Panc1 (cell line): ENCODE results near the gene TMED6. TPM values are rescaled to one million over a fixed set of nuclear protein-coding genes. Genes with fewer than 3 reads are reported as not detected.

Experiments used
- ATAC-seq: fragments of 200-7000 bp; cut with Tn5 transposase; 2 replicates; pipeline ENCODE4 v1.9.1; 2020; ENCODE audit warnings: mild to moderate bottlenecking, moderate library complexity
- BruUV-seq: library from RNA; stranded (reverse); fragments of 400-500 nt; replicated peaks from 2 replicates; lab custom pipeline; 2021; lab: Mats Ljungman, UMichigan
- CTCF ChIA-PET: fragments of 300-600 bp; sonication (Branson Sonifier 250); formaldehyde crosslinking; loops from one replicate; lab custom pipeline; 2022; ENCODE audit warnings: antibody characterized with exemption; lab: Charles Lee
- POLR2A ChIA-PET: fragments of 300-600 bp; sonication (Branson Sonifier 250); formaldehyde crosslinking; loops from one replicate; lab custom pipeline; 2022; ENCODE audit warnings: antibody characterized with exemption; lab: Charles Lee
- DNase-seq: peaks from one replicate; pipeline ENCODE4 v3.0.0-alpha.2; 2010; ENCODE audit warnings: low read depth, low spot score
- H3K27ac ChIP-seq: 2 replicates; pipeline ENCODE4 v1.5.1; 2011; ENCODE audit warnings: mild to moderate bottlenecking, low read length, inconsistent platforms
- H3K27me3 ChIP-seq: fragments of 200-500 bp; sonication (Bioruptor generic); 2 replicates; pipeline ENCODE4 v1.6.0; 2014; ENCODE audit warnings: low read length, inconsistent platforms; ENCODE audit not compliant: control insufficient read depth, insufficient read depth
- H3K36me3 ChIP-seq: fragments of 200-500 bp; sonication (Bioruptor generic); 2 replicates; pipeline ENCODE4 v1.5.1; 2014; ENCODE audit warnings: inconsistent platforms, mild to moderate bottlenecking, low read length, moderate library complexity; ENCODE audit not compliant: control insufficient read depth, insufficient read depth
- H3K4me1 ChIP-seq: 2 replicates; pipeline ENCODE4 v1.5.1; 2011; ENCODE audit warnings: inconsistent platforms, mild to moderate bottlenecking, low read length, moderate library complexity; ENCODE audit not compliant: control insufficient read depth, insufficient read depth
- H3K4me3 ChIP-seq, 2 experiments: 2 replicates each; pipeline ENCODE4 v1.5.1; 2011 to 2012; ENCODE audit warnings: low read depth in 2 of 2, low read length in 2 of 2, mild to moderate bottlenecking in 2 of 2, inconsistent platforms in 1 of 2, moderate library complexity in 1 of 2
- H3K9me3 ChIP-seq: fragments of 200-500 bp; sonication (Bioruptor generic); 2 replicates; pipeline ENCODE4 v1.5.1; 2014; ENCODE audit warnings: low read depth, mild to moderate bottlenecking, inconsistent platforms, low read length, moderate library complexity; ENCODE audit not compliant: control insufficient read depth, insufficient read depth
- POLR2AphosphoS5 ChIP-seq: IDR thresholded peaks from 2 replicates; pipeline ENCODE4 v1.6.1; 2012; ENCODE audit warnings: mild to moderate bottlenecking, low read depth, low read length, moderate library complexity
- SIN3A ChIP-seq: IDR thresholded peaks from 2 replicates; pipeline ENCODE4 v1.6.1; 2012; ENCODE audit warnings: low read depth, mild to moderate bottlenecking, low read length, moderate library complexity, borderline replicate concordance; ENCODE audit not compliant: insufficient read depth
- TCF7L2 ChIP-seq: IDR thresholded peaks from 2 replicates; pipeline ENCODE4 v1.6.1; 2011; ENCODE audit warnings: mild to moderate bottlenecking, low read depth, low read length, inconsistent platforms
- in situ Hi-C: cut with HindIII; loops from 2 replicates; pipeline ENCODE4 v1.10.0; 2016; ENCODE audit warnings: low sequenced_read_pairs, low pct_unique_long_range_greater_than_20kb
- intact Hi-C: fragments of 100-400 bp; cut with micrococcal nuclease; formaldehyde crosslinking; loops from one replicate; pipeline ENCODE4 v1.10.0; 2022; ENCODE audit not compliant: unreplicated experiment
- total RNA-seq: library from RNA; stranded (reverse); gene quantifications from one replicate; pipeline ENCODE4 v1.2.1, GENCODE V29; 2021; ENCODE audit not compliant: unreplicated experiment
- TF ChIP-seq, protein P1 (sequence below): fragments of 450-650 bp; IDR thresholded peaks from 2 replicates; pipeline ENCODE4 v1.5.1; 2017; ENCODE audit warnings: mild to moderate bottlenecking
- TF ChIP-seq, protein P2 (sequence below), 2 experiments: IDR thresholded peaks; 2 replicates each; pipeline ENCODE4 v1.6.1; 2011 to 2012; ENCODE audit warnings: low read depth in 2 of 2, control low read depth in 1 of 2, low read length in 1 of 2, mild to moderate bottlenecking in 1 of 2, moderate library complexity in 1 of 2; ENCODE audit not compliant: insufficient read depth in 1 of 2

The TMED6 gene
- total RNA-seq, 1 experiment from 2014 or later: 0.36 TPM

DNA sequence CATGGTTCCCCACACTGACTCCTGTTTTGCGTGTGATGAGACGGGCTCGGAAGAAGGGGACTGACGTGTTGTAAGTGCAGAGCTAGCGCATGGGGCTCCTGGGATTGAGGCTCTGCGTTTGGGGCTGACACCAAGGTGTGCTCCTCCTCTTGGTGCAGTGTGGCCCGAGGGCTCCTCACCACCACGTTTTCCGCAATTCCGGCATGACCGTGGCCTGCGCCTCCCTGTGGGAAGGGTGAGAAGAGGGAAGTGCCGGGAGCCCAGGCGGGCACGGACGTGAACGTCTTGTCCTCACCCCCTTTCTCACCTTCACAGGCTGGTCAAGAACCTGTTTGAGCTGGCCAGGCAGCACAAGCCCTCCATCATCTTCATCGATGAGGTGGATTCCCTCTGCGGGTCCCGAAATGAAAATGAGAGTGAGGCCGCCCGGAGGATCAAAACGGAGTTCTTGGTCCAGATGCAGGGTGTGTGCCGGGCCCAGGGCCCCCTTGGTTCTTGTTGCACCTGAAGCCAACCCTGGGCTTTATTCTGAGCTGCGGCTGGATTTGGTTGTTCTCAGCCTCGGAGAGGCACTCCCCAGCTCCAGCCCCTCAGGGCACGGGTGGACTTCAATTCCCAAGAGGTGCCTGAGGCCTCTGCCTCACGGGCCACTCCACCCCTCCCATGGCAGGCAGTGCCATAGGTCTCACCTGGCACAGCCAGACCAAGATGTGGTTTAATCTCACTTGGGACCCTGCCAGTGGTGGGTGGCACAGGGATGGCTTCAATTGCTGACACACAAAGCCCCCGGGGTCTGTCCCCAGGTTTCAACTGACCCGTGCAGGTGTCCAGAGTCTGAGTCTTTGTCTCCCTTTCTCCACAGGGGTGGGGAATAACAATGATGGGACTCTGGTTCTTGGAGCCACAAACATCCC, 31.5 kb downstream of the TMED6 start:
- POLR2A ChIA-PET: no interaction called here
- no peaks in the 10 kb centered on the region; the same call in 1 of the 2 replicates for H3K36me3 ChIP-seq

DNA sequence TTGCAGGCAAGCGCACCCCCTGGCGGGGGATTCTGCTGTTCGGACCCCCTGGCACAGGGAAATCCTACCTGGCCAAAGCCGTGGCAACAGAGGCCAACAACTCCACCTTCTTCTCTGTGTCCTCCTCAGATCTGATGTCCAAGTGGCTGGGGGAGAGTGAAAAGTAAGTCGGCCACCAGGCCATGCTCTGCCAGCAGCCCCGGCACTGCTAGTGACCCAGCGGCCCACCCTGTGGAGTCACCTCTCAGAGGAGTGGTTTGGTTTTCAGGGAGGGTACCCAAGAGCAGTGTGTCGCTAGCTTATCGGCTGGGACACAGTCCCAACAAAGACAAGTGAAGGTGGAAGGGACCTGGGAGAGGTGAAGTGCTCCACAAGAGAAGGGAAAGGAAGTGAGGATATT, 32.2 kb downstream of the TMED6 start:
- ATAC-seq: no peak
- no peak for DNase-seq
- POLR2A ChIA-PET: no interaction called here
- Histone ChIP-seq H3K27me3 (no peaks in the 10 kb centered on the region), H3K4me3 (no peak overlapping the region), H3K9me3 (no peaks in the 10 kb centered on the region), H3K4me1 (peaks cover 5% of the 10 kb centered on the region), H3K27ac (no peak overlapping the region), H3K36me3 (no peaks in the 10 kb centered on the region; the same call in none of the 2 replicates)
- in situ Hi-C loops: no loop called here
- CTCF ChIA-PET: no interaction called here
- no peak for TF ChIP-seq SIN3A
- TF ChIP-seq POLR2AphosphoS5: no peak
- TF ChIP-seq TCF7L2: no peak
- TF ChIP-seq, protein P1, sequence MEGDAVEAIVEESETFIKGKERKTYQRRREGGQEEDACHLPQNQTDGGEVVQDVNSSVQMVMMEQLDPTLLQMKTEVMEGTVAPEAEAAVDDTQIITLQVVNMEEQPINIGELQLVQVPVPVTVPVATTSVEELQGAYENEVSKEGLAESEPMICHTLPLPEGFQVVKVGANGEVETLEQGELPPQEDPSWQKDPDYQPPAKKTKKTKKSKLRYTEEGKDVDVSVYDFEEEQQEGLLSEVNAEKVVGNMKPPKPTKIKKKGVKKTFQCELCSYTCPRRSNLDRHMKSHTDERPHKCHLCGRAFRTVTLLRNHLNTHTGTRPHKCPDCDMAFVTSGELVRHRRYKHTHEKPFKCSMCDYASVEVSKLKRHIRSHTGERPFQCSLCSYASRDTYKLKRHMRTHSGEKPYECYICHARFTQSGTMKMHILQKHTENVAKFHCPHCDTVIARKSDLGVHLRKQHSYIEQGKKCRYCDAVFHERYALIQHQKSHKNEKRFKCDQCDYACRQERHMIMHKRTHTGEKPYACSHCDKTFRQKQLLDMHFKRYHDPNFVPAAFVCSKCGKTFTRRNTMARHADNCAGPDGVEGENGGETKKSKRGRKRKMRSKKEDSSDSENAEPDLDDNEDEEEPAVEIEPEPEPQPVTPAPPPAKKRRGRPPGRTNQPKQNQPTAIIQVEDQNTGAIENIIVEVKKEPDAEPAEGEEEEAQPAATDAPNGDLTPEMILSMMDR: no peak
- TF ChIP-seq, protein P2, sequence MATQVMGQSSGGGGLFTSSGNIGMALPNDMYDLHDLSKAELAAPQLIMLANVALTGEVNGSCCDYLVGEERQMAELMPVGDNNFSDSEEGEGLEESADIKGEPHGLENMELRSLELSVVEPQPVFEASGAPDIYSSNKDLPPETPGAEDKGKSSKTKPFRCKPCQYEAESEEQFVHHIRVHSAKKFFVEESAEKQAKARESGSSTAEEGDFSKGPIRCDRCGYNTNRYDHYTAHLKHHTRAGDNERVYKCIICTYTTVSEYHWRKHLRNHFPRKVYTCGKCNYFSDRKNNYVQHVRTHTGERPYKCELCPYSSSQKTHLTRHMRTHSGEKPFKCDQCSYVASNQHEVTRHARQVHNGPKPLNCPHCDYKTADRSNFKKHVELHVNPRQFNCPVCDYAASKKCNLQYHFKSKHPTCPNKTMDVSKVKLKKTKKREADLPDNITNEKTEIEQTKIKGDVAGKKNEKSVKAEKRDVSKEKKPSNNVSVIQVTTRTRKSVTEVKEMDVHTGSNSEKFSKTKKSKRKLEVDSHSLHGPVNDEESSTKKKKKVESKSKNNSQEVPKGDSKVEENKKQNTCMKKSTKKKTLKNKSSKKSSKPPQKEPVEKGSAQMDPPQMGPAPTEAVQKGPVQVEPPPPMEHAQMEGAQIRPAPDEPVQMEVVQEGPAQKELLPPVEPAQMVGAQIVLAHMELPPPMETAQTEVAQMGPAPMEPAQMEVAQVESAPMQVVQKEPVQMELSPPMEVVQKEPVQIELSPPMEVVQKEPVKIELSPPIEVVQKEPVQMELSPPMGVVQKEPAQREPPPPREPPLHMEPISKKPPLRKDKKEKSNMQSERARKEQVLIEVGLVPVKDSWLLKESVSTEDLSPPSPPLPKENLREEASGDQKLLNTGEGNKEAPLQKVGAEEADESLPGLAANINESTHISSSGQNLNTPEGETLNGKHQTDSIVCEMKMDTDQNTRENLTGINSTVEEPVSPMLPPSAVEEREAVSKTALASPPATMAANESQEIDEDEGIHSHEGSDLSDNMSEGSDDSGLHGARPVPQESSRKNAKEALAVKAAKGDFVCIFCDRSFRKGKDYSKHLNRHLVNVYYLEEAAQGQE (IDR thresholded peaks at IDR 0.05; ENCODE audit: insufficient read depth in 1 of 2, low read depth in 2 of 2, low read length in 1 of 2): no peak
- intact Hi-C loops: no loop called here
- no TSS peak for BruUV-seq

More for the DNA sequence above, 31.5 kb downstream of the TMED6 start:
- H3K4me3 ChIP-seq: no peak overlapping the region
- TF ChIP-seq TCF7L2: no peak
- ATAC-seq: no peak
- intact Hi-C loops: no loop called here
- CTCF ChIA-PET: no interaction called here
- H3K27me3 ChIP-seq: no peaks in the 10 kb centered on the region
- no TSS peak for BruUV-seq
- in situ Hi-C loops: no loop called here
- H3K4me1 ChIP-seq: peaks cover 10% of the 10 kb centered on the region
- no peak overlapping the region for H3K27ac ChIP-seq
- no peaks in the 10 kb centered on the region for H3K9me3 ChIP-seq
- no peak for DNase-seq

DNA sequence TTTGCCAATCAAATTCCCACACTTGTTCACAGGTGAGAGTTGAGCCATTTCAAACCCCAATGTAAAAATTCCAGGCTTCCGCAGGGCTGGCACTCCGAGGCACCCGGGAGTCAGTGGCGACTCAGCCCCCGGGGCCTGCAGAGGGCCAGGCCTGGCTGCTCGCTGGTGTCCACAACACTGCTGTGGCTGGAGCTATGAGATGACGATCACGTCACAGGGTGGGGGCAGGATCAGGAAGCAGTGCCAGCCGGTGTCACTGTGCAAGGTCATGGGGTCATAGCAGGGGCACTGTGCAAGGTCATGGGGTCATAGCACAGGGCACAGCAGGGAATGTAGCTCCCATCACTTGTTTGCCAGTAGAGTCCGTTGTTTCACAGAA, 32.7 kb downstream of the TMED6 start:
- Histone ChIP-seq H3K4me1 (peaks cover under 1% of the 10 kb centered on the region), H3K4me3 (no peak overlapping the region), H3K27ac (no peak overlapping the region), H3K27me3 (no peaks in the 10 kb centered on the region), H3K36me3 (no peaks in the 10 kb centered on the region; the same call in none of the 2 replicates), H3K9me3 (no peaks in the 10 kb centered on the region)
- TF ChIP-seq, protein P1: no peak
- no peak for TF ChIP-seq TCF7L2
- TF ChIP-seq SIN3A: no peak
- no peak for TF ChIP-seq POLR2AphosphoS5
- TF ChIP-seq, protein P2 (IDR thresholded peaks at IDR 0.05; ENCODE audit: insufficient read depth in 1 of 2, low read depth in 2 of 2, low read length in 1 of 2): no peak
- no TSS peak for BruUV-seq
- in situ Hi-C loops (no loop called here), intact Hi-C loops (no loop called here)
- DNase-seq: no peak
- no peak for ATAC-seq
- ChIA-PET POLR2A (no interaction called here), CTCF (no interaction called here)
